ENCODE measurements around the gene KDM4D.
"Not testable (repeated sequence)": the region's sequence is repeated elsewhere in the genome, so short reads cannot be mapped to it uniquely, and the experiment has no call there.

KDM4D gene

DNA sequence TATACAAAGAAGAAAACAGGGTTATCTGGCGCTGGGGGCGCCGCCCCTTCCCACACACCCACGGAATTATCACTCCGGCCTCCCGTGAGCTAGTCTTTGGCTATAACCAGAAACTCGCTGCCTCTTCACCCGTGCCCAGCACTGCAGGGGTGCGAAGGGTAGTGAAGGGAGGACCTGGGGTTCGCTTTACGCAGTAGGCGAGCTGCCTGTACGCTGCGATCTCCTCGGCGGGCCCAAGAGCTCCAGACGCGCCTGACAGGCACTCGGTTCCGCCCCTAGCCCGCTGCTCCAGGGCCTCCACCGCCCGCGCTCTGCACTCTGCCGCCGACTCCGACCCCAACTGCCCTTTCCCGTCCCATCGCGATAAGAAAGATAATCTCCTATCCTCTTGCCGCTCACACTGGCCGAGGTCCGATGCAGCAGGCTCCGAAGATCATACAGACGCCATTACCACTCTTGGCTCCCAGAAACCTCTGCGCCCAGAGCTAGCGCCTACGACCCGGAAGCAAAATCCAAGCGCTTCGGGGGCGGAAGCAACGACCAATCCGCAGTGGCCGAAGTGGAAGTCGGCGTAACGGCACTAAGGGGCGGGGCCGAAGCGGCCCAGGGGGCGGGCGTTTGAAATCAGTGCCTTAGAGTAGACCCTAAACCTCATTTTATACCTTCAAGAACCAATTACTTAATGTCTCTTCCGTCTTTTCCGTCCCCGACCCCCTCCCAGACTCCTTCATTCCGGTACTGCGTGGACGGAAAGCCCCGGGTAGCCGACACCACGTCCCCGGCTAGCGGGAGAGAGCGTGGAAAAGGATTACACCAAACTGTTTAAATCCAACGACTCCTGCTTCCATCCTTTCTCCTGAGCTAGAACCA is at the start of gene KDM4D, which contains the start of gene CWC15:
KDM4D (plus strand) TSS at position 611 of the 870 bp plus-strand sequence. CDS start 23,664 bp downstream, outside the sequence.
CWC15 (minus strand) TSS at position 458 of the 870 bp plus-strand sequence. CDS start 1,371 bp downstream, outside the sequence.
- peak; percentile 97 for DNase-seq

GRCh38 chr11:94924171-94924572 is 49.3 kb upstream of the KDM4D start:
- no peak for DNase-seq

DNA sequence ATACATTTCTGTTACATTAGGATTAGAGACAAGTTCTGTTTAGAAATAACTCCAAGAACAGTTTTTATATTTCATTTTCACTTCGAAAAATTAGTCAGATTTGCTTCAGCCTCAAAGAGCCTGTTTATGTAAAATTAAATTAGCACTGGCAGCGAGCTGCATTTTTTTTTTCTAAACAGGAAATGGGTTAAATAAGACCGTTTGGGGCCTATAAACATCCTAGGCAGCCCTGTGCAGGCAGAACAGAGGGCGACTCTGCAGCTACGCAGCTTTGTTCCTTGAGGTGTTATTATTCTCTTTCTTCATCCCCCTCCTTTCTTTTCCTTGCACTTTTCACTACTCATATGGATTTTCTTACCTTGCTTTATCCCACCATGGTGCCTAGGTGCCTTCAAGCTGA is 48.9 kb upstream of the KDM4D start:
- DNase-seq: no peak

DNA sequence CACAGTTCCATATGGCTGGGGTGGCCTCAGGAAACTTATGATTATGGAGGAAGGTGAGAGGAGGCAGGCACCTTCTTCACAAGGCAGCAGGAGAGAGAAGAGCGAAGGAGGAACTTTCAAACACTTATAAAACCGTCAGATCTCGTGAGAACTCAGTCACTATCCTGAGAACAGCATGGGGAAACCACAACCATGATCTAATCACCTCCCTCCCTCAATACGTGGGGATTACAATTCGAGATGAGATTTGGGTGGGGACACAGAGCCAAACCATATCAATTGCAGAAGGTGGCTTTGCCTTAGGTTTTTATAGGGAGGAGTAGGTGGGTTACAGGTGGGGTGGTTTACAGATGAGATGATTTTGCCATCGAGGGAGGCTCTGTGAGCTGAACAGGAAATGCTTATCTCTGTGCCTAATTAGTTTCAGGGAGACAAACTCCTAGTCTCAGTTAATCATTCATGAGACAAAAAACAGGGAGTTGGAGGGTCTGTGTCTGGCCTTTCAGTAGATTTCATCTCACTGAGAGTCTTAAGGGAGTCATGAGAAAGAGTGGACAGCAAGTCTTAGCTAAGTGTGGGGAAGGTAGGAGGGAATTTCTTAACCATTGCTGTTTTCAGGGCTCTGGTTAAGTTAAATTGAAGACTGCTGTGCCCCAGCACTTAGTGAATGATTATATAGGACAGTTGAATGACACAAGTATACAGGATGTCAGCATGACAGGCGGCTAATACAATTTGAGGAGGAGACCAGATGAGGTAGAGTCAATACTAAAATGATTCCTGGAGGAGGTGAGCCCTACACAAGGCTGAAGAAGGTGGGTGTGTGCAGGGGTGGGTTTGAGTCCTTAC is 47.9 kb upstream of the KDM4D start:
- no peak for DNase-seq

DNA sequence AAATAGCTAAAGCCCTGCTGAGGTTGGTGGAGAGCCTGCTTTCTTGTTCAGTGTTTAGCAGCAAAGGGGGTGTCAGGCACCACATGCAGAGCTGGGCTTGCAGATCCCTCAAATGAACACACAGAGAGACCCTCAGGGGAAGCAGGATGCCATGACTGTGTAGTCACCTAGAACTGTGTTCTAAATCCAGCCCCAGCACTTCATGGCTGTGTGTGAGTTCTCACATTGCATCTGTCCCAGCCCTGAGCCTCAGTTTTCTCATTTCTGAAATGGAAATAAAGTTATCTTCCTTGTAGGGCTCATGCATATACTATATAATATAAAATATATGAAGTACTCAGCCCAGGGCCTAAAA is 47.3 kb upstream of the KDM4D start:
- DNase-seq: no peak

DNA sequence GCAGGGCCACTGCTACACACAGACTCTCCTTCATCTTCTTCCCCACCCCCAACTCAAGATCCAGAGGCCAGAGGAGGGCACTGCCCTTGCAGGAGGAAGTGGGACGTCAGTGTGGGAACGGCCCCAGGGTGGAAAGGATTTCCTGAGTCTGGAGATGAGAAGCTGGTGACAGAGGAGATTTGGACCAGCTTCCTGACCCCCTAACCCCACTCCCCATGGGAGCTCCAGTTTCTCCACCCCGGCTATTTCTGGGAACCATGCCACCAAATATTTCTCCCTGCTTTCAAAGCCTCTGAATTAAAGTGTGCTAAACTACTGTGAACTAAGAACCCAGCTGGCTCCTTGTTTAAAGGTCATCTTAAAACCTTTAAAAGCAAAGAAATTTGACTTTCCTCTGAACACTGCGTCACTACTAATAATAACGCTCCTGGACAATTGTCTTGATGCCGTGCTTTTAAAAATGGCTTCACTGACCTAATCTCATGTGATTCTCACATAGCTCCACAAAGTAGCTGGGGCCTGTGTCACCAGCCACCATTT is 46.7 kb upstream of the KDM4D start:
- DNase-seq: no peak

DNA sequence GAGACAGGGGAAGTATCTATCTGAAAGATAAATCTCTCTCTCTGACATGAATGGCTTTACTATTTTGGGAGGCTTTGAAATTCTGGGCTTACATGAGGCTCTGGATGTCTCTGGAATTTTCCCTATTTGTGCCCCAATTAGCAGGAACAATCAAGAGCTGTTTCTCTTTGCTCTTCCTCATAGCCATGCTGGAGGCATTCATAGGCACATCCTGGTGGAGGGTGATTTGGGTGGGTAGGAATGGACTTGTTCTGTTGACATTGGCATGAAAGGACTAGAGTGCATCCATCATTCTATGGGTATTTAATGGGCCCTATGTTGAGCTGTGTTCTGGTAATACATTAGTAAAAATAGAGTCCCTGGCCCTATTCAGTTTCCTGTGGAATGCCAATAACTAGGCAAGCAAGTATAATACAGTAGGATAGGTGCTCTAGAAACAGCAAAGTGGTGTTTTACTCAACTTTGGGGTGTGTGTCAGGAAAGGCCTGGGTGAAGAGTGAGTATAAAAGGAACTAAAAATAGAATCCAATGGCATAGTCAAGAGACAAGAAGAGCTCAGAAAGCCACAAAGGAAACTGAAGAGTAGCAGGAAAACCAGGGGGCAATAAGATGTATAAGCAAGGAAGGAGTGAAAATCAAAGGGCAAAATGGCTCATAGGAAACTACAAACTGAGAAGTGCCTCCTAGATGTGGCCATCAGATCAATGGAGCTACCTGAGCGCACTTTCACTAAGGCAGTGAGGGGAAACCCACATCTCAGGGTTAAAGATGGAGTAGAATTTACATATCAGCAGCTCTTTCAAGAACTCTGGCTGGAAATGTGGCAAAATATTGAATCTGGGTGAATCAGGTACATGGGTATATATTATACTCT is 45.2 kb upstream of the KDM4D start:
- DNase-seq: no peak

- not testable (repeated sequence) for DNase-seq
Observed at GRCh38 chr11:94932072-94932471, 41.4 kb upstream of the KDM4D start.

DNA sequence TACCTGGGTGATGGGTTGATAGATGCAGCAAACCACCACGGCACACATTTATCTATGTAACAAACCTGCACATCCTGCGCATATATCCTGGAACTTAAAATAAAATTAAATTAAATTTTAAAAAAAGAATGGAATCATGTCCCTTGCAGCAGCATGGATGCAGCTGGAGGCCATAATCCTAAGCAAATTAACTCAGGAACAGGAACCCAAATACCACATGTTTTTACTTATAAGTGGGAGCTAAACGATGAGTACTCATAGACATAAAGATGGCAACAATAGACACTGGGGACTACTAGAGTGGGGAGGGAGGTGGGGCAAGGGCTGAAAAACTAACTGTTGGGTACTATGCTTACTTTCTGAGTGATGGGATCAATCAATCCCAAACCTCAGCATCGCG is 41.0 kb upstream of the KDM4D start:
- no peak for DNase-seq

DNA sequence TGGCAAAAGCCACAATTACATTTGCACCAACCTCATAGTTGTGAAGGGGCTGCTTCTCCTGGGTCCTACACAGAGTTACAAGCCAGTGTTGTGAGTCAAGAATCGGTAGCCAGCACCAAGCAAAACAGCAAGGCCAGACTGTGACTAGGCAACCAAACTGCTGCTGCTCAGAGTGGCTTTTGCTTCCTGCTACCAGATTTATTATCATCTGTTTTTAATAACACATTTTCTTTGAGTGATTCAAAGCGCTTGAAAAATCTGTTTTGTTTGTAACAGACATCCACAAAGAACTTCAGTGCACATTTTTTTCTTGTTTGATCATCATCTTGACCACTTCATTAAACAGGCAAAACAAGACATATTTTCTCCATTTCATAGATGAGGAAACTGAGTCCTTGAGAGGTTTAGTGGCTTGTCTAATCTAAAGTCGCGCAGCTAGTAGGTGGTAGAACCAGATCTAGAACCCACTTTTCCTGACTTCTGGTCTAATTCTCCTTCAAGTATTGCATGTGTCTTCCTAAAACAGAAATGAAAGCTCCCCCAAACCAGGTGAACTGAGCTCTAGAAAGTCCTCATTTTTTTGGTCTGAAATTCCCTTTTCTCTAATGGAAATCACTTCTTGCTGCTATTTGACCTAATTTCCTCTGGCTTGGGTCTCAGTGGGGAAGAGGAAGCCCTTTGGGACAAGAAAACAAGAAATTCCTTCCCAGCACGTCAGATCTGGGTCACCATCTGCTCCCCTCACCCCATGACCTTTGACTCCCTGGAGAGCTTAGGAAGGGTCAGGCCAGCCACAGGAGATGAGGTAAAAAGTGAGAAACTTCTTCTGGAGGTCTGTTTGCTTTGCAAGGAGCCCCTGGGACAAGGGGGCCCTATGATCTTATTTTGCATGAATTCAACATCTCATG is 40.0 kb upstream of the KDM4D start:
- no peak for DNase-seq

DNA sequence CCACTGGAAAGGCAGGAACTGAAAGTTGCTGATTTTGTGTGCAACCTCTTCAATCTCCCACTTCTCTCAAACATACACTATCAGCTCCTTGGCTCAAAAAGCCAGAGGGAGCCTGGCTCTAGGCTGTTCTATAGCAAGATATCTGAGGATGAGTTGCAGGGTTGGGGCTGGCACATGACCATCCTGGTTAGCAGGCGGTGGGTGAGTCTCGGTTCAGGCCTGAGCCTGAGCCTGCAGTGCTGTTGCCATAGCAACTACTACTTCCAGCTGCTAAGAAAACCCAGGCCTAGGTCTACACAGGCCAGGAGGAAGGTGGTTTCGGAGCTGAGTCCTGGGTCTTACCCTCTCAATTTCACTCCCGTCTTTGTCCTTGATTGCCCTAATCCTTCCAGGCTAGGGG is 39.1 kb upstream of the KDM4D start:
- peak; percentile 13 for DNase-seq

GRCh38 chr11:94934846-94935245 is 38.7 kb upstream of the KDM4D start:
- DNase-seq: no peak

- peak; percentile 81 for DNase-seq
Observed at GRCh38 chr11:94938095-94939055, 35.1 kb upstream of the KDM4D start.

- no peak for DNase-seq
Observed at GRCh38 chr11:94939346-94939745, 34.2 kb upstream of the KDM4D start.

- no peak for DNase-seq
Observed at GRCh38 chr11:94941131-94941530, 32.4 kb upstream of the KDM4D start.

GRCh38 chr11:94946812-94947211 is 26.7 kb upstream of the KDM4D start:
- DNase-seq: no peak

DNA sequence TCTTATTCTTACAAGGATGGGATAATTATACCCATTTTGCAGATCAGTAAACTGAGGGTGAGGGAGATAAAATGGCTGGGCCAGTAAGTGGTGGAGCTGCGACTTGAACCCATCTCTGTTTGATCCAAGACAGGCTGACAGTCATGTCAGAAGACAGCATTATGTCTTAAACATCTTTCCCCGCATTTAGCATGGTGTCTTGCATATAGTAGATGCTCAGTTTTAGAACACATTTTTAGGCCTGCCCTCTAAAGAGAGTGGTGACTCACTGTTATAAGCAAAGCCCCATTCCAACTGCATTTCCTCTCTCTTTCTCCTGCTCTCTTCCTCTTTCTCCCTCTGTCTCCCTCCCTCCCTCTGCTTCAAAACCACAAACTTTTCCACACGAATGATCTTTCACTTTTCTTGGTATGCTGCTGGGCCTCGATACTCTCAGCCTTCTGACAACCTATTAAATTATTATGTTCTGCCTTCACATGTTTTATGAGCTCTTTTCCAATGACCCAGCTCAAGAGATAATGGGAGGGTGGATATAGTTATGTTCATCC is 25.4 kb upstream of the KDM4D start:
- DNase-seq: peak; percentile 28

DNA sequence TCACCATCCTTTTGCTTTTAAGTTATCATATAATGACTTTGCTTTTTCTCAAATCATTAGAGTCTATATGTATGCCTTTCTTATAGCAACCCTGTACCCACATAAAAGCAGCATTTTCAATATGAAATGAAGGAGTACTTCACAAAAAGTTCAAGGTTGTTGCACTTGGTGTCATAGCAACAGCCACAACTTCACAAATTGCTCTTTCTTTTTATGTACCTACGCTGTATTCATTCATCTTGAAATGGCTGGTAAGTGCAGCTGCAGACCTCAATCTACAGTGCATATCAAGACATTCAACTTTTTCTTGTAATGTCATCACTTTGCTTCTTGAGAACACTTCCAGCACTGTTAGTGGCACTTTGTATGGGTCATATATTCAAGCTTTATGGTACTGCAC is 18.8 kb upstream of the KDM4D start:
- DNase-seq: no peak

DNA sequence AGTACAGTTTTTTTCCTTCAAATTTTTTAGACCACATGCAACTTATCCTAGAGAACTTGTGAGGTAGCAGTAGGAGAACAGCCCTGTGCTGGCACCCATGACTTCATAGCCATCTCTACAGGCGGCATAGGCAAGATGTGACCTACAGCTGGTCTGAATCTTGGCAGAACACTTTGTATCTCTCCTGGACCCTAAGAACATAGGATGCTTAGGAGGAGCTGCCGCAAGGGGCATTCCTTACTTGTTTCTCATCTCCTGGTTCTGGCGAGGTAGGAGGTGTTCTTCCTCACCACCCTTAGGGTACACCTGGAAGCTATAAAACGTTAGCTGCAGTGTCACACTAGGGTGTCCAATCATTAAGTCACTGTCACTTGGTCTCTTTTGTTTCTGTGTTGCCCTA is 16.5 kb upstream of the KDM4D start:
- DNase-seq: no peak

DNA sequence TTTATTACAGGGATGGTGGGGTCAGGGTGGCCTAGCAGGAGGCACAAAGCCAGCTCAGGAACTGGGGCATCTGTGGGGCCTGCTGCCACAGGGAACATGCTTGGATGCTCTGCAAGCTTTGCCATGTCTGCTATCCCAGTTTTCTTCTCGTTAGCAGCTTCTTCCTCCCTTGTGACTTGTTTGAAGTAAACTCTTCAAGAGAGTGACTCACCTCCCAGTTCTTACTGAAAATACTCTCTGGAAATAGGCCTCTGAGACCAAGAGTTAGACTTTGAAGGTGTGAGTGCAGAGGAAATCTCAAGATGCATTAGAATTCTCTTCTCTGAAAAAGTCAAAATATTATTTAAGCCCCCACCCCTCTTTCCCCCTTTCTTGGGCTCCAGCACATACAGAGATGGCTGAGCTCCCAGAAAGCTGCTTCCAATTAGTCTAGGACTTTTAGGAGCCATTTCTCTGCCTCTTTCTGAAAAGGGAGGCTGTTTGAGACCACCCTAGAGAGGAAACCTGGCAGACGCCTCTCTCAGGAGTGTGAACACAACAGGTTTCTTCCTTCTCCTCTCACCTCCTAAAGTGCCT is 15.3 kb upstream of the KDM4D start:
- no peak for DNase-seq
